Left lung (tissue), 10 donors: ENCODE measurements around the gene PADI6. TPM values are rescaled to one million over a fixed set of nuclear protein-coding genes. Genes with fewer than 3 reads are reported as not detected.

Source experiments
- ATAC-seq: fragments of 200-7000 bp; cut with Tn5 transposase; one replicate; pipeline ENCODE4 v1.9.1; 2020; ENCODE audit warnings: moderate library complexity
- DNase-seq, 4 donors: peaks; one replicate each; pipeline ENCODE4 v3.0.0-alpha.2; 2013 to 2020
- H3K27ac ChIP-seq, 2 donors: fragments of 200-600 bp; sonication (generic) in 1 of 2; one replicate each; pipeline versions ENCODE4 v1.5.0 to v1.8.0; 2020 to 2021
- H3K27me3 ChIP-seq, 2 donors: fragments of 200-600 bp; sonication (generic) in 1 of 2; one replicate each; pipeline versions ENCODE4 v1.5.0 to v1.8.0; 2020 to 2021
- H3K36me3 ChIP-seq, 2 donors: fragments of 200-600 bp; sonication (generic) in 1 of 2; one replicate each; pipeline versions ENCODE4 v1.5.0 to v1.8.0; 2020 to 2021
- H3K4me1 ChIP-seq, 2 donors: fragments of 200-600 bp; one replicate each; pipeline ENCODE4 v1.8.0; 2021
- H3K4me3 ChIP-seq, 2 donors: fragments of 200-600 bp; sonication (generic) in 1 of 2; one replicate each; pipeline versions ENCODE4 v1.5.0 to v1.8.0; 2020 to 2021; ENCODE audit warnings: mild to moderate bottlenecking in 1 of 2
- H3K9me3 ChIP-seq, 2 donors: fragments of 200-600 bp; sonication (generic) in 1 of 2; one replicate each; pipeline versions ENCODE4 v1.5.0 to v1.8.0; 2020 to 2021
- CTCF ChIP-seq, 2 donors: fragments of 200-600 bp; sonication (generic) in 1 of 2; IDR thresholded peaks; one replicate each; pipeline versions ENCODE4 v1.5.0 to v1.8.0; 2021; ENCODE audit warnings: antibody characterized with exemption in 2 of 2
- intact Hi-C, 2 donors: fragments of 100-400 bp; cut with DNase I; formaldehyde crosslinking; loops; one replicate each; pipeline versions ENCODE4 v1.11.2 to v1.14.2; 2022
- polyA plus RNA-seq, 6 donors: library from polyadenylated mRNA; unstranded; fragments of 120-200 nt; gene quantifications; one replicate each; pipeline ENCODE4 v1.2.1, GENCODE V29; 2013; ENCODE audit not compliant: insufficient read length in 6 of 6
- total RNA-seq, 2 donors: library from RNA; stranded (reverse); fragmentation: NEBNext Ultra II Directional; extraction: Animal tissue kit (Norgen Biotek cat#: 25700); gene quantifications; one replicate each; pipeline ENCODE4 v1.2.1, GENCODE V29; 2021
- donor health status: DM: no; HTN: yes; CAD: no.
- donor health status: DM: no; HTN: no; CAD: no.

Gene PADI6
- total and polyA plus RNA-seq, 8 donors = not detected

- H3K4me1 ChIP-seq = peaks cover 10 to 67% of the 10 kb centered on the region in 2 donors
- no peak overlapping the region for H3K27ac ChIP-seq
- peaks cover 0 to 34% of the 10 kb centered on the region in 2 donors for H3K36me3 ChIP-seq
- ATAC-seq = no peak
- no peak overlapping the region for H3K4me3 ChIP-seq
- no peaks in the 10 kb centered on the region for H3K27me3 ChIP-seq
- no peak for TF ChIP-seq CTCF (IDR thresholded peaks at IDR 0.05)
- H3K9me3 ChIP-seq = no peaks in the 10 kb centered on the region
- intact Hi-C loops = no loop called here
- peak in 1 of 4 donors; percentile 35 for DNase-seq
Observed at GRCh38 chr1:17434601-17435000, 62.6 kb downstream of the PADI6 start.

DNA sequence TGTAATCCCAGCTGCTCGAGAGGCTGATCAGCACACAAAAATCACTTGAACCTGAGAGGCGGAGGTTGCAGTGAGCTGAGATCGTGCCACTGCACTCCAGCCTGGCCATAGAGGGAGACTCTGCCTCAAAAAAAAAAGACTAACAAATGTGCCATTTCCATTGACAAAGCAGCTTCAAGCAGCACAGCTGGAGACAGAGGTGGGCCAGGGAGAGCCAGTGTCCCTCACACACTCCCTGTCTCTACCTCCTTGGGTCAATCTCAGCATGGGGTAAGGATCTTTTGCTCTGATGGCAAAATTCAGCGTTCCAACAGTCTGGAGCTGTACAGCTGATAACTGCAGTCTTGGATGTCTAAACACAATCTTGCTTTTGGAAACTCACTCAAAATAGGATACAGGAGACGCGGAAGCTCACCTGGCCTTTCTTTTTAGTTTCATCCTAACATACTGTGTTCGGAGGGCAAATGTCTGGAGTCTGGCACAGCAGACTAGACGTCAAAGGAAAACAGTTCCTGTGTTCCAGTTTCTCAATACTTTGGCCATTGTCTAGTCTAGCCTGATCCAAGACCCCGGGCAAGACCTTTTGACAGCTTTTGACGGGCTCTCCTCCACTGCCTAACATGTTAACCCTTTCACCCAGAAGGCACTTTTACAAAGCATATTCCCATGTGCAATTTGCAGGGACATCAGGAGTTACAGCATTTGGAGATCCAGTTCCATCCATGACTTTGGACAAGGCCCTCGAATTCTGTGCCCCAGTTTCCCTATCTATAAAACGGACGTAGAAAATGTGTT is 64.6 kb downstream of the PADI6 start:
- DNase-seq = no peak
- ATAC-seq = no peak
- Histone ChIP-seq H3K9me3 (no peaks in the 10 kb centered on the region), H3K27ac (peak overlapping the region in 1 of 2 donors; percentile 24), H3K36me3 (peaks cover 0 to 34% of the 10 kb centered on the region in 2 donors), H3K27me3 (no peaks in the 10 kb centered on the region), H3K4me3 (peak overlapping the region; percentile 29 to 86), H3K4me1 (peaks cover 20 to 74% of the 10 kb centered on the region in 2 donors)
- TF ChIP-seq CTCF (IDR thresholded peaks at IDR 0.05) = no peak
- intact Hi-C loops = no loop called here

- Histone ChIP-seq H3K4me1 (peaks cover 20 to 70% of the 10 kb centered on the region in 2 donors), H3K9me3 (no peaks in the 10 kb centered on the region), H3K27me3 (no peaks in the 10 kb centered on the region), H3K36me3 (peaks cover 0 to 33% of the 10 kb centered on the region in 2 donors), H3K4me3 (peak overlapping the region; percentile 29 to 86), H3K27ac (peak overlapping the region; percentile 9 to 24)
- intact Hi-C loops = no loop called here
- DNase-seq (no peak), ATAC-seq (no peak)
- TF ChIP-seq CTCF (IDR thresholded peaks at IDR 0.05) = no peak
Observed at GRCh38 chr1:17437260-17437579, 65.2 kb downstream of the PADI6 start.

DNA sequence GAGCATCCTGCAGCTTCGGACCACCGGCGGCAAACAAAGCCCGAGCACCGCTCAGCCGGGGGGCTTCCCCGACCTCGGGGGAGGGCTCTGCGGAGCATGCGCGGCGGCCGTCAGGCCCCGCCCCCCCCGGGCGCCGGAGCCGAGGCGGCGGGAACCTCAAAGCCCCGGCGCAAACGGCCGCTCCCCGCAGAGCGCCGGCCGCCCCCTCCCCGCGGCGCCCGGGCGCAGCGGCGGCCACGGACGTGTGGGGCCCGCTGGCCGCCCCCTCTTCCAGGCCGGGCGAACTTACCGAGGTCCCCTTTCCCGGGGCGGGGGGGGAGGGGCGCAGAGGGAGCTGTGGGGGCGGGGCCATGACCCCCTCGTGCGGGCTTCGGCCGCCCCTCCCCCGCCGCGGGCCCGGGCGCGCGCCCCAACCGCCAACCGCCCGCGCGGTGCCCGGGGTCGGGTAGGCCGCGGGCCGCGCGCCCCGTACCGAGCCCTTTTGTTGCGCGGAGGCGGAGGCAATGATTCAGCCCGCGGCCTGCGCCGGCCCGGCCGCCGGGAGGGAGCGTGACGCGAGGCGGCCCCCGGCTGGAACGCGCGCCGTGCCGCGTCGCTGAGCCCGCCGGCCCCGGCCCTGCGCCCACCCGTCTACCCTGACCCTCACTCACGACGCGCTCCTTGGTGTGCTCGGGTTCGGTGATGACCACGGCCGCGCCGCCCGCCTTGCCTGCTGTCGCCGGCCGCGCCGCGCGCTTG is 65.8 kb downstream of the PADI6 start:
- Histone ChIP-seq H3K4me3 (peak overlapping the region; percentile 81 to 86), H3K27ac (peak overlapping the region; percentile 86 to 89), H3K4me1 (peaks cover 20 to 65% of the 10 kb centered on the region in 2 donors), H3K27me3 (no peaks in the 10 kb centered on the region), H3K36me3 (peaks cover 0 to 28% of the 10 kb centered on the region in 2 donors), H3K9me3 (no peaks in the 10 kb centered on the region)
- DNase-seq (peak; percentile 45 to 86 (median 60)), ATAC-seq (peak; percentile 45)
- intact Hi-C loops = no loop called here
- TF ChIP-seq CTCF (IDR thresholded peaks at IDR 0.05) = no peak
